Omental fat pad (tissue), 4 donors: ENCODE measurements around the gene APOA4. TPM values are rescaled to one million over a fixed set of nuclear protein-coding genes. Genes with fewer than 3 reads are reported as not detected.

Experiments used
- ATAC-seq: fragments of 150-250 bp; one replicate; pipeline ENCODE4 v1.9.1; 2016; ENCODE audit warnings: mild to moderate bottlenecking, moderate library complexity; ENCODE audit not compliant: low FRiP score
- DNase-seq: peaks from one replicate; pipeline ENCODE4 v3.0.0-alpha.2; 2019; ENCODE audit warnings: low spot score
- CTCF ChIP-seq, 3 donors: fragments of 450-650 bp; IDR thresholded peaks; one replicate each; pipeline ENCODE4 v1.5.1; 2016 to 2017; ENCODE audit warnings: antibody characterized with exemption in 3 of 3, mild to moderate bottlenecking in 3 of 3, moderate library complexity in 2 of 3
- total RNA-seq, 4 donors: library from RNA; depleted of rRNA; stranded (reverse); fragments of >200 nt; gene quantifications; one replicate each; pipeline ENCODE4 v1.1.0, GENCODE V29; 2016

APOA4 gene
- total RNA-seq, 4 donors from 2014 or later = 1.1 TPM; not detected in 3

GRCh38 chr11:116771935-116772334, 51.2 kb downstream of the APOA4 start:
- ATAC-seq (no peak), DNase-seq (no peak)
- no peak for TF ChIP-seq CTCF (IDR thresholded peaks at IDR 0.05)

Other genes starting within 250 kb of the APOA4 start
- gene BUD13, start 50.3 kb downstream of the APOA4 start, total RNA-seq = 10 to 100 TPM in 3 of 4 donors, 1 to 10 TPM in 1; 9.7 to 18.8 (median 12.0) TPM
- gene ZPR1, start 35.3 kb downstream of the APOA4 start, total RNA-seq = 10 to 100 TPM; 23.5 to 83.9 (median 54.6) TPM
- not detected for gene APOA5, start 31.4 kb downstream of the APOA4 start, total RNA-seq
- gene APOC3, start 6.6 kb upstream of the APOA4 start, total RNA-seq = 1 to 10 TPM in 1 of 4 donors, not detected in 3; 3.5 TPM
- gene APOA1, start 14.3 kb upstream of the APOA4 start, total RNA-seq = 1 to 10 TPM in 2 of 4 donors, not detected in 2; 1.0 to 1.1 TPM